Mesodermal cell (in vitro differentiated cells): ENCODE measurements around the gene SULT1C2.

Experiments used
- H3K27ac ChIP-seq: 2 replicates; pipeline ENCODE4 v1.7.0; 2013; ENCODE audit warnings: mild to moderate bottlenecking, low read depth, low read length, moderate library complexity; ENCODE audit not compliant: severe bottlenecking
- H3K36me3 ChIP-seq: 2 replicates; pipeline ENCODE4 v1.7.1; 2013; ENCODE audit warnings: mild to moderate bottlenecking, low read length, moderate library complexity; ENCODE audit not compliant: control insufficient read depth, insufficient read depth
- H3K4me1 ChIP-seq: one replicate; pipeline ENCODE4 v1.7.1; 2013; ENCODE audit warnings: mild to moderate bottlenecking, low read length; ENCODE audit not compliant: insufficient read depth, control insufficient read depth, poor library complexity, severe bottlenecking
- H3K4me3 ChIP-seq: 2 replicates; pipeline ENCODE4 v1.7.0; 2013; ENCODE audit warnings: low read length, control low read depth, mild to moderate bottlenecking; ENCODE audit not compliant: insufficient read depth, poor library complexity, severe bottlenecking; ENCODE audit errors: extremely low read depth
- H3K9me3 ChIP-seq: 2 replicates; pipeline ENCODE4 v1.7.1; 2013; ENCODE audit warnings: mild to moderate bottlenecking, low read length, moderate library complexity; ENCODE audit not compliant: control insufficient read depth
- WGBS, 2 experiments: methylation state at CpG; one replicate each; pipeline ENCODE4 v1.1.5; 2013; ENCODE audit warnings: missing lambda C conversion rate in 2 of 2; ENCODE audit not compliant: insufficient coverage in 2 of 2; 5-methylcytosine and 5-hydroxymethylcytosine counted together

The SULT1C2 gene

GRCh38 chr2:108320326-108320922 is 31.7 kb downstream of the SULT1C2 start:
- peaks cover 13% of the 10 kb centered on the region for H3K4me1 ChIP-seq
- no peaks in the 10 kb centered on the region for H3K36me3 ChIP-seq
- no peaks in the 10 kb centered on the region for H3K9me3 ChIP-seq
- H3K4me3 ChIP-seq: no peak overlapping the region
- 95 to 100% methylated on average over 2 to 5 of the region's 6 CpGs for WGBS, 2 experiments
- H3K27ac ChIP-seq: no peak overlapping the region

- 91 to 94% methylated on average over 5 of the region's 5 CpGs for WGBS, 2 experiments
Measured at GRCh38 chr2:108323619-108324018, 34.9 kb downstream of the SULT1C2 start.

GRCh38 chr2:108324531-108325255 is 36.0 kb downstream of the SULT1C2 start:
- Histone ChIP-seq H3K4me1 (peaks cover 5% of the 10 kb centered on the region), H3K36me3 (no peaks in the 10 kb centered on the region), H3K9me3 (no peaks in the 10 kb centered on the region), H3K27ac (no peak overlapping the region), H3K4me3 (no peak overlapping the region)
- WGBS, 2 experiments: 92 to 100% methylated on average over 2 of the region's 2 CpGs

More at GRCh38 chr2:108323619-108324018, 34.9 kb downstream of the SULT1C2 start:
- Histone ChIP-seq H3K9me3 (no peaks in the 10 kb centered on the region), H3K4me3 (no peak overlapping the region), H3K4me1 (peaks cover 5% of the 10 kb centered on the region), H3K27ac (no peak overlapping the region), H3K36me3 (no peaks in the 10 kb centered on the region)

GRCh38 chr2:108325756-108326155 is 37.1 kb downstream of the SULT1C2 start:
- Histone ChIP-seq H3K9me3 (no peaks in the 10 kb centered on the region), H3K4me3 (no peak overlapping the region), H3K27ac (no peak overlapping the region), H3K36me3 (no peaks in the 10 kb centered on the region), H3K4me1 (peaks cover 5% of the 10 kb centered on the region)
- 75 to 100% methylated on average over 1 of the region's 2 CpGs for WGBS, 2 experiments

- Histone ChIP-seq H3K27ac (no peak overlapping the region), H3K9me3 (no peaks in the 10 kb centered on the region), H3K4me3 (no peak overlapping the region), H3K4me1 (peaks cover under 1% of the 10 kb centered on the region), H3K36me3 (no peaks in the 10 kb centered on the region)
- WGBS, 2 experiments: 100% methylated on average over 1 of the region's 2 CpGs; no CpG with 5 or more reads in 1 of the 2 experiments
Measured at GRCh38 chr2:108329771-108330170, 41.1 kb downstream of the SULT1C2 start.

GRCh38 chr2:108330979-108331378 is 42.3 kb downstream of the SULT1C2 start:
- no peak overlapping the region for H3K4me3 ChIP-seq
- 78 to 88% methylated on average over 2 of the region's 3 CpGs for WGBS, 2 experiments
- H3K27ac ChIP-seq: no peak overlapping the region
- H3K4me1 ChIP-seq: no peaks in the 10 kb centered on the region
- no peaks in the 10 kb centered on the region for H3K9me3 ChIP-seq
- H3K36me3 ChIP-seq: no peaks in the 10 kb centered on the region

- Histone ChIP-seq H3K36me3 (no peaks in the 10 kb centered on the region), H3K9me3 (no peaks in the 10 kb centered on the region), H3K27ac (no peak overlapping the region), H3K4me3 (no peak overlapping the region), H3K4me1 (no peaks in the 10 kb centered on the region)
- WGBS, 2 experiments: 86 to 90% methylated on average over 3 of the region's 3 CpGs
Measured at GRCh38 chr2:108345951-108346350, 57.3 kb downstream of the SULT1C2 start.

GRCh38 chr2:108346827-108347226 is 58.1 kb downstream of the SULT1C2 start:
- H3K4me1 ChIP-seq: no peaks in the 10 kb centered on the region
- no peak overlapping the region for H3K27ac ChIP-seq
- no peak overlapping the region for H3K4me3 ChIP-seq
- H3K9me3 ChIP-seq: no peaks in the 10 kb centered on the region
- WGBS, 2 experiments: no CpG with 5 or more reads among the region's 3 CpGs
- no peaks in the 10 kb centered on the region for H3K36me3 ChIP-seq

GRCh38 chr2:108347786-108348185 is 59.1 kb downstream of the SULT1C2 start:
- H3K9me3 ChIP-seq: no peaks in the 10 kb centered on the region
- no peak overlapping the region for H3K4me3 ChIP-seq
- no CpG with 5 or more reads among the region's 3 CpGs for WGBS, 2 experiments
- H3K4me1 ChIP-seq: no peaks in the 10 kb centered on the region
- H3K36me3 ChIP-seq: no peaks in the 10 kb centered on the region
- no peak overlapping the region for H3K27ac ChIP-seq

- no peak overlapping the region for H3K4me3 ChIP-seq
- WGBS, 2 experiments: 98 to 100% methylated on average over 3 to 4 of the region's 5 CpGs
- H3K4me1 ChIP-seq: no peaks in the 10 kb centered on the region
- no peaks in the 10 kb centered on the region for H3K36me3 ChIP-seq
- H3K27ac ChIP-seq: no peak overlapping the region
- H3K9me3 ChIP-seq: no peaks in the 10 kb centered on the region
Measured at GRCh38 chr2:108348816-108349570, 60.3 kb downstream of the SULT1C2 start.
